HepG2 (cell line): ENCODE results near the gene PTGIS. TPM values are rescaled to one million over a fixed set of nuclear protein-coding genes. Genes with fewer than 3 reads are reported as not detected.
A peak's percentile ranks its signal among the peaks of the same experiment; 100 is the strongest.

Source experiments
- ADNP ChIP-seq: sonication (generic); formaldehyde crosslinking; IDR thresholded peaks from 2 replicates; pipeline ENCODE4 v1.4.0; 2020; ENCODE audit warnings: missing genetic modification reagents
- CEBPG ChIP-seq: IDR thresholded peaks from 2 replicates; pipeline ENCODE4 v1.6.1; 2016
- HDAC2 ChIP-seq: sonication (generic); formaldehyde crosslinking; IDR thresholded peaks from 2 replicates; pipeline ENCODE4 v1.4.0; 2020; ENCODE audit warnings: missing genetic modification reagents
- HNRNPK ChIP-seq: fragments of 200-400 bp; formaldehyde crosslinking; IDR thresholded peaks from 2 replicates; pipeline ENCODE4 v1.6.1; 2018; ENCODE audit warnings: low read length, low read depth, moderate library complexity, mild to moderate bottlenecking; ENCODE audit not compliant: poor library complexity, severe bottlenecking
- JUN ChIP-seq: sonication (generic); formaldehyde crosslinking; IDR thresholded peaks from 2 replicates; pipeline ENCODE4 v1.4.0; 2020; ENCODE audit warnings: mild to moderate bottlenecking, missing genetic modification reagents
- KDM2A ChIP-seq: sonication (generic); formaldehyde crosslinking; IDR thresholded peaks from 2 replicates; pipeline ENCODE4 v1.4.0; 2020; ENCODE audit warnings: low read depth, missing genetic modification reagents, borderline replicate concordance
- SP4 ChIP-seq: sonication (generic); formaldehyde crosslinking; IDR thresholded peaks from 2 replicates; pipeline ENCODE4 v1.8.1; 2023; ENCODE audit warnings: mild to moderate bottlenecking, missing genetic modification reagents
- TFE3 ChIP-seq: IDR thresholded peaks from 2 replicates; pipeline ENCODE4 v1.6.1; 2016
- THAP11 ChIP-seq: IDR thresholded peaks from 2 replicates; pipeline ENCODE4 v1.6.1; 2016; ENCODE audit warnings: missing biosample characterization, missing genetic modification reagents
- U2AF1 ChIP-seq: fragments of 200-400 bp; formaldehyde crosslinking; optimal IDR thresholded peaks from 2 replicates; pipeline ENCODE3; 2017; ENCODE audit warnings: mild to moderate bottlenecking, low read depth, low read length
- UBTF ChIP-seq: sonication (generic); formaldehyde crosslinking; IDR thresholded peaks from 2 replicates; pipeline ENCODE4 v1.4.0; 2020; ENCODE audit warnings: mild to moderate bottlenecking, missing genetic modification reagents
- ZBTB33 ChIP-seq: sonication (generic); formaldehyde crosslinking; IDR thresholded peaks from 2 replicates; pipeline ENCODE4 v1.4.0; 2020; ENCODE audit warnings: missing genetic modification reagents
- ZMAT3 ChIP-seq: sonication (generic); formaldehyde crosslinking; conservative IDR thresholded peaks from 2 replicates; pipeline ENCODE4 v1.7.0; 2021; ENCODE audit warnings: missing genetic modification reagents
- ZNF18 ChIP-seq: sonication (generic); formaldehyde crosslinking; IDR thresholded peaks from 2 replicates; pipeline ENCODE4 v1.8.0; 2022; ENCODE audit warnings: mild to moderate bottlenecking, missing genetic modification reagents; ENCODE audit not compliant: insufficient replicate concordance
- ZNF432 ChIP-seq: sonication (generic); formaldehyde crosslinking; IDR thresholded peaks from 2 replicates; pipeline ENCODE4 v1.5.0; 2020; ENCODE audit warnings: missing genetic modification reagents, mild to moderate bottlenecking, borderline replicate concordance
- ZNF574 ChIP-seq: sonication (generic); formaldehyde crosslinking; IDR thresholded peaks from 2 replicates; pipeline ENCODE4 v1.4.0; 2020; ENCODE audit warnings: missing genetic modification reagents
- polyA plus RNA-seq, 8 experiments: library from polyadenylated mRNA; depleted of rRNA in 3 of 8; stranded (reverse) in 7 of 8; unstranded in 1 of 8; fragments of >200 nt; fragmentation: Illumina TruSeq in 4 of 8; extraction: Trizol in 4 of 8; gene quantifications; 2 replicates each; pipeline versions ENCODE4 v1.2.1 to v1.2.3, GENCODE V29; 2011 to 2016; ENCODE audit warnings: low read depth in 4 of 8, missing spikeins in 1 of 8, mixed read lengths in 1 of 8; ENCODE audit not compliant: insufficient read depth in 1 of 8
- total RNA-seq, 5 experiments: library from RNA; depleted of rRNA; stranded (reverse); fragments of >200 nt; fragmentation: Illumina TruSeq; extraction: Trizol; gene quantifications; 2 replicates each; pipeline ENCODE4 v1.2.3, GENCODE V29; 2016; ENCODE audit warnings: low read depth in 1 of 5

Gene PTGIS
- total and polyA plus RNA-seq, 2 of the 13 experiments (the other 11 are each of a cell fraction or from before 2014, with no cell fraction given), result not detected

GRCh38 chr20:49608752-49609670 lies 41.1 kb upstream of the PTGIS start (continued):
- TF ChIP-seq ZMAT3, result no peak
- no peak for TF ChIP-seq ZNF432 (CRISPR knock-in tag)
- TF ChIP-seq UBTF (CRISPR knock-in tag), result peak; percentile 68
- TF ChIP-seq ZBTB33, result 0 out of 2 replicates have a peak, but pooled peaks have one; percentile 35
- no peak for TF ChIP-seq U2AF1
- 0 out of 2 replicates have a peak, but pooled peaks have one; percentile 43 for TF ChIP-seq TFE3
- TF ChIP-seq JUN (CRISPR knock-in tag), result no peak
- peak; percentile 33 for TF ChIP-seq ZNF574 (CRISPR knock-in tag)
- peak; percentile 60; the same call in 1 of the 2 replicates for TF ChIP-seq SP4 (CRISPR knock-in tag)
- TF ChIP-seq KDM2A, result peak; percentile 93
- peak; percentile 70 for TF ChIP-seq THAP11
- TF ChIP-seq HDAC2 (CRISPR knock-in tag), result peak; percentile 49; the same call in 1 of the 2 replicates
- no peak; the same call in 1 of the 2 replicates for TF ChIP-seq ADNP (CRISPR knock-in tag)
- TF ChIP-seq HNRNPK, result no peak
- TF ChIP-seq CEBPG, result 0 out of 2 replicates have a peak, but pooled peaks have one; percentile 31
- peak; percentile 51 for TF ChIP-seq ZNF18
